DND-41 (cell line): Measurements from ENCODE around the gene SPHK1.

Experiments used
- EZH2 ChIP-seq: IDR thresholded peaks from 3 replicates; pipeline ENCODE4 v1.6.1; 2012; ENCODE audit warnings: borderline replicate concordance, low read depth, mild to moderate bottlenecking, moderate library complexity, low read length, inconsistent platforms; ENCODE audit not compliant: severe bottlenecking
- TF ChIP-seq, protein P1 (sequence below): IDR thresholded peaks from 2 replicates; pipeline ENCODE4 v1.5.1; 2012; ENCODE audit warnings: borderline replicate concordance, low read length, moderate library complexity, mild to moderate bottlenecking; ENCODE audit not compliant: poor library complexity, severe bottlenecking; ENCODE audit errors: extremely low read depth

- TF ChIP-seq, protein P1, sequence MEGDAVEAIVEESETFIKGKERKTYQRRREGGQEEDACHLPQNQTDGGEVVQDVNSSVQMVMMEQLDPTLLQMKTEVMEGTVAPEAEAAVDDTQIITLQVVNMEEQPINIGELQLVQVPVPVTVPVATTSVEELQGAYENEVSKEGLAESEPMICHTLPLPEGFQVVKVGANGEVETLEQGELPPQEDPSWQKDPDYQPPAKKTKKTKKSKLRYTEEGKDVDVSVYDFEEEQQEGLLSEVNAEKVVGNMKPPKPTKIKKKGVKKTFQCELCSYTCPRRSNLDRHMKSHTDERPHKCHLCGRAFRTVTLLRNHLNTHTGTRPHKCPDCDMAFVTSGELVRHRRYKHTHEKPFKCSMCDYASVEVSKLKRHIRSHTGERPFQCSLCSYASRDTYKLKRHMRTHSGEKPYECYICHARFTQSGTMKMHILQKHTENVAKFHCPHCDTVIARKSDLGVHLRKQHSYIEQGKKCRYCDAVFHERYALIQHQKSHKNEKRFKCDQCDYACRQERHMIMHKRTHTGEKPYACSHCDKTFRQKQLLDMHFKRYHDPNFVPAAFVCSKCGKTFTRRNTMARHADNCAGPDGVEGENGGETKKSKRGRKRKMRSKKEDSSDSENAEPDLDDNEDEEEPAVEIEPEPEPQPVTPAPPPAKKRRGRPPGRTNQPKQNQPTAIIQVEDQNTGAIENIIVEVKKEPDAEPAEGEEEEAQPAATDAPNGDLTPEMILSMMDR = no peak
- no peak for TF ChIP-seq EZH2
Observed at GRCh38 chr17:76405607-76405966, 21.2 kb downstream of the SPHK1 start.
